GM12874 (cell line): ENCODE data around the gene TLE4.

Experiments
- TF ChIP-seq, protein P1 (sequence below): IDR thresholded peaks from 2 replicates; pipeline ENCODE4 v1.5.1; 2011; ENCODE audit warnings: low read depth, mild to moderate bottlenecking, control low read depth, low read length, moderate library complexity; ENCODE audit not compliant: insufficient read depth

The TLE4 gene

DNA sequence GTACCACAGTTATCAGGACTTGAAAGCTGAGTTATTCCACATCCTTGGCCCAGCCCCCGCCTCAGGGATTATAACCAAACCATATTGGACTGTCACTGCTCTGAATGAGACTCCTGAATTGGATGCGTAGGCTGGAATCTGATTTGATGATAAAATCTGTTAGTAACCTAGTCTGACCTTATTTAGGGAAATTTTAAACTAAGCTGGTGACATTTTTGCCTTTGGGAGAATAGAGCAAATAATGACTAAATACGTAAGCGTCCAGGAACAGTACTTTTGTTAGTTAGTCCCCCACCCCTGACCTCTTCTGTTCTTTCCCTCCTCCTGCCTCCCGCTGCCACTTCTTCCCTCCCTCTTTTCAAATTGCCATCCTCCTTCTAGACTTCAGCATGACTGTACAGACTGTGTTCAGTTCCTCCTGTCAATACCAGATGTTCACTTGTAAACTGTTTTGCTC lies 92.6 kb downstream of the TLE4 start:
- TF ChIP-seq, protein P1, sequence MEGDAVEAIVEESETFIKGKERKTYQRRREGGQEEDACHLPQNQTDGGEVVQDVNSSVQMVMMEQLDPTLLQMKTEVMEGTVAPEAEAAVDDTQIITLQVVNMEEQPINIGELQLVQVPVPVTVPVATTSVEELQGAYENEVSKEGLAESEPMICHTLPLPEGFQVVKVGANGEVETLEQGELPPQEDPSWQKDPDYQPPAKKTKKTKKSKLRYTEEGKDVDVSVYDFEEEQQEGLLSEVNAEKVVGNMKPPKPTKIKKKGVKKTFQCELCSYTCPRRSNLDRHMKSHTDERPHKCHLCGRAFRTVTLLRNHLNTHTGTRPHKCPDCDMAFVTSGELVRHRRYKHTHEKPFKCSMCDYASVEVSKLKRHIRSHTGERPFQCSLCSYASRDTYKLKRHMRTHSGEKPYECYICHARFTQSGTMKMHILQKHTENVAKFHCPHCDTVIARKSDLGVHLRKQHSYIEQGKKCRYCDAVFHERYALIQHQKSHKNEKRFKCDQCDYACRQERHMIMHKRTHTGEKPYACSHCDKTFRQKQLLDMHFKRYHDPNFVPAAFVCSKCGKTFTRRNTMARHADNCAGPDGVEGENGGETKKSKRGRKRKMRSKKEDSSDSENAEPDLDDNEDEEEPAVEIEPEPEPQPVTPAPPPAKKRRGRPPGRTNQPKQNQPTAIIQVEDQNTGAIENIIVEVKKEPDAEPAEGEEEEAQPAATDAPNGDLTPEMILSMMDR = no peak

DNA sequence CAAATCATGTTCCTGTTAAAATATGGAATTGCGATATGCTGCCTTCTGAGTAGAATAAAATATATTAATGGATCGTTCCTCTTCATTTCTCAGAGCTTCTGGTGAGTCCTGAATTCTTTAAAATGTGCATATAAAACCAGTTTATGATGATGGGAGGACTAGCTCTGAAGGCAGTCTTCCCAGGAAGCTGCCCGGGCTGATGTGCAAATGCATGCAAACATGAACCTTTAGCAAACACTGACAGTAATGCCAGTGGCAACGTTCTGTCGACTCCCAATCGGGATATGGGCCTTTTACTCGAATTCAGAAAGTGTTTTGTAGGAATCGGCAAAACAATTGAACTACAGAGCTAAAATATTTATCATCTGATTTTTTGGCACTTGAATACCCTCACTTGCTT lies 93.6 kb downstream of the TLE4 start:
- TF ChIP-seq, protein P1 = no peak

DNA sequence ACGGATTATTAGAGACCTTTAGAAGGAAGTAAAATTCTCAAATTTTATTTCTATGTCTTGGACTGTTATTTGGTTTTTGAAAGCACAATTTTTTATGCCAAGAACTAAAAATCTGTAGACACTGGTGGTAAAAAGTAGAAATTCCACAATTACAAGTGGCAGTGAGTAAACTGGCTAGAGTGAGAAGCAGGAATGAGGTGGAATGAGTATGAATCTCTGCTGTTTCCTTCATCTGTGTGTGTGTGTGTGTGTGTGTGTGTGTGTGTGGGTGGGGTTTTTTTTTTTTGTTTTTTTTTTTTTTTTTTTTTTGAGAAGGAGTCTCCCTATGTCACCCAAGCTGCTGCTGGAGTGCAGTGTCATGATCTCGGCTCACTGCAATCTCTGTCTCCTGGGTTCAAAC lies 94.2 kb downstream of the TLE4 start:
- TF ChIP-seq, protein P1 = no peak

DNA sequence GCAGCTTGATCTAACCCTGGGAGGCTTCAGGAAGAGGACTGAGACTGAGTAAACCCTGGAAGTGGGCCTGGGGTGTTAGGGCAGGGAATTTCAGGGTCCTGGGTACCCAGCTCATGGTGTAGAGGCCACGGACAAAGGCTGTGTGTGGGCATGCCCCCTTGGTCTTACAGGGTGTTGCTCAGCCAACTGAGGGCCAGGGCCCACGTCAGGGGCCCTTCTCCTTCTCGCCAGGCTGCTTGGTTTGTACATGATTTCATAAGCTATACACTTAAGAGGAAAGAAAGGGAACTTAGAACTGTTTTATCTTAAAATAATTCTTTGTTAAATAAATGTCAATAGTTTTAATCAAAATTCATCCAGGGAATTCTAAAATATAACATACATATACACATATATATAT lies 95.4 kb downstream of the TLE4 start:
- TF ChIP-seq, protein P1 = no peak

DNA sequence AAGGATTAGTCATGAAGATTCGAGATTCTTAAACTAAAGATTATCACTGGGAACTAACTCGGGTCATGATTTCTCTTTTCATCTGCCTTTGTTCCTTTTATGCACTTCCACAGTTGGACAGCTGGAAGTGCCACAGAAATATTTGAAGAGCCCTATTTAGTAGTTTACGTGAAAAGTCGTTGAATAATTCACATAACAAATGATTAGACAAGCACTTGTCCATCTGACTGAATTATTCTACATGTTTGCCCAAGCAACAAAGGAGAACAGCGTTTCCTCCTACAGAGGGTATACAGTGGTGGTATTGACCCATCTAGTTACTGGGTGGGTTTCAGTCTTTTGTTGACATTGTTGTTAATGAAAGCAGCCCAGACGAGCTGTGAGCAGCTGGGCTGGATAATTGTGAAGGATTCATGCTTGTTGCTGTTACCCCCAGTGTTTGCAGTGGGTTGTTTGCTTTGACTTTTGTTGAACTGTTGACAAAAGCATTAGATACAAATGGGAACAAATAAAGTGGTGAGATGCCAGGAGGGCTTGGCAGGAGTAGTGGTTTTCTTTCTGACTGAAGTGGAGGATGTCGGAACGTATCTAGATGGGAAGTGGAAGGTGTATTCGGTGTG lies 96.2 kb downstream of the TLE4 start:
- TF ChIP-seq, protein P1 = no peak

DNA sequence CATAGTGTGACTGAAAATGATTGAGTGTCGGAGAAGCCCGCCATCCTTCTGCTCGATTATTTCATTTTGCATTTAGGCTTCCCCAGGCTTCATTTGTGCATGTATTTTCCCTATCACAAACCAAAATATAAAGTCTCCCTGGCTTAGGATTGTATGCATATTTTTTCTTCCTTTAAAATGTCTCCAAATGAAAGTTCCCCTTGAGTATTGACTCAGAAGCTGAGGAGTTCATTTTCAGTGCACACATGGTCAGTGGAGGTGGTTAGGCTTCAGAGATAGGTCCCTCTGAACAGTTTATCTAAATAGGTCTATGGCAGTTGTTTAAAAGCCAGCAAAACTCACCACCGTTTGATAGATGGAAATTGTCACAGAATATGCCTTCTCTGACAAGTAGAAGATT lies 97.2 kb downstream of the TLE4 start:
- TF ChIP-seq, protein P1 = no peak

DNA sequence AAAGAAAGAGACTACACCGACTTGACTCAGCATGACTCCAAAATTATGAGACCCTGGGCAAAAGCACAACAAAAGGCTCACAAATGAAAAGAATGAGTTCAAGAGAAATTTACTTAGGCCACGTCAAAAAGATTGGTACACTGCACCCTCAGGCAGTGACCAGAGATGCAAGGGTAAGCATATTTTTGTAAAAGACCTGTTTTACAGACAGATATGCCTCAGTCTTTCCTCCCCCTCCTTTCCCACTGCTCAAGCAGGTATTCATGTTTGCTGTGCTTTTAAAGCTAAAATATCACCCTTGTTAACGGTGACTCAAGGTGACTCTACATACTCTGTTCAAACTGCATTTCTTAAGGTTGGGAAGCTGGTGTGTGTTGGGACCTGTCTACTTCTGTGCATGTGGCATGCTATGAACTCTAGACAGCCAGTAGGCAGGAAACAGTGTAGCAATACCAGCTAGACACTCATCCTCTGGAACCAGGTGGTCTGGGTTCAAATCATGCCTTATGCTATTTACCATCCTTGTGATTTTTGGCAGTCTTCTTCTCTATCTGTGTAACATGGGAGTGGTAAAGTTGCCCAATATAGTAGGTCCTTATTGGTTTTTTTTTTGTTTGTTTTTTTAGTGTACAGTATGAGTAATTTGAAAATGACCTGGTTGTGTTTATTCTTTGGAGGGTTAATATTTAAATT lies 98.7 kb downstream of the TLE4 start:
- TF ChIP-seq, protein P1 = no peak
